ENCODE results near the gene AKAP8. TPM values are rescaled to one million over a fixed set of nuclear protein-coding genes. Genes with fewer than 3 reads are reported as not detected.

AKAP8 gene
- total RNA-seq, 1 experiment from 2014 or later: 59.5 TPM

DNA sequence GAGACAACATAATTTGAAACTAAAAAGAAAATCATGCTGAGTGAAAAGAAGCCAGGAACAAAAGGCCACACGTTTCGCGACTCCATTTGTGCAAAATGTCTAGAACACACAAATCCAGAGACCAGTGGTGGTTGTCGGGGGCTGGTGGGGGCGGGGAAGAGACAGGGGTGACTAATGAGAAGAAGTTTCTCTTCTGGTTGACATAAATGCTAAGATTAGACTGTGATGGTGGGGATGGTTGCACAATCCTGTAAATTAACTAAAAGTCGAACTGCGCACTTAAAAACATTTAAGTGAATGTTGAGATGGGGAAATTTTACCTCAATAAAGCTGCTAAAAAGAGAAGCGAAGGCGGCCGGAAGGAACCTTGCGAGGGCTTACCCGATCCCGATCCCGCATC lies 7.1 kb downstream of the AKAP8 start:
- Histone ChIP-seq H4K20me1 (ENCODE audit: control insufficient read depth, insufficient read depth, insufficient read length) (no peaks in the 10 kb centered on the region), H3K56ac (ENCODE audit: insufficient read length, low read depth, low read length) (no peak overlapping the region), H3K79me2 (ENCODE audit: insufficient read depth, low read length) (peaks cover 20% of the 10 kb centered on the region; the same call in 1 of the 2 replicates), H3K14ac (ENCODE audit: insufficient read depth, low read length) (no peak overlapping the region), H3K9ac (ENCODE audit: extremely low read depth, insufficient read length, low read length) (no peak overlapping the region), H3T11ph (ENCODE audit: low read length) (no peak overlapping the region), H2AFZ (ENCODE audit: low read length) (no peak overlapping the region), H2BK15ac (ENCODE audit: low read depth, low read length) (no peak overlapping the region), H3K27me3 (ENCODE audit: insufficient read depth, low read length) (no peaks in the 10 kb centered on the region), H4K91ac (ENCODE audit: insufficient read length, low read depth, low read length) (no peak overlapping the region), H3K4me1 (ENCODE audit: insufficient read depth, low read length) (peaks cover 2% of the 10 kb centered on the region; the same call in 1 of the 2 replicates), H3K4me2 (ENCODE audit: insufficient read depth, insufficient read length, low read length) (no peak overlapping the region), H4K5ac (ENCODE audit: insufficient read length, low read depth, low read length) (no peak overlapping the region), H3K79me1 (ENCODE audit: insufficient read depth, low read depth, low read length, poor library complexity, severe bottlenecking) (no peaks in the 10 kb centered on the region), H3K4ac (ENCODE audit: low read depth, low read length) (no peak overlapping the region), H3K27ac (ENCODE audit: insufficient read length, low read depth, low read length) (no peak overlapping the region), H2BK20ac (ENCODE audit: low read depth, low read length, poor library complexity, severe bottlenecking) (no peak overlapping the region), H3K9me3 (ENCODE audit: control insufficient read depth, low read depth, low read length) (no peaks in the 10 kb centered on the region), H2AK5ac (ENCODE audit: insufficient read length, low read length) (no peak overlapping the region), H2BK120ac (ENCODE audit: low read depth, low read length, poor library complexity, severe bottlenecking) (no peak overlapping the region), H4K8ac (replicated peaks; ENCODE audit: insufficient read length, low read depth, low read length) (no peak overlapping the region), H2BK5ac (ENCODE audit: insufficient read length, low read length) (no peak overlapping the region), H3K23me2 (ENCODE audit: insufficient read length, low read depth, low read length, poor library complexity, severe bottlenecking) (no peaks in the 10 kb centered on the region), H3K23ac (ENCODE audit: insufficient read length, low read depth, low read length) (no peak overlapping the region), H3K18ac (ENCODE audit: insufficient read length, low read depth, low read length) (no peak overlapping the region), H2BK12ac (ENCODE audit: insufficient read length, low read depth, low read length) (no peak overlapping the region)
- DNase-seq: no peak
- peak overlapping the region in 1 of 3 experiments; percentile 43; a peak in 1 of 7 replicates for H3K27ac Mint-ChIP-seq
- H3K4me3 Mint-ChIP-seq: no peak overlapping the region
- whole genome bisulfite sequencing (ENCODE audit: extremely low coverage, insufficient read length, low lambda C conversion rate): no CpG with 5 or more reads among the region's 14 CpGs
- no peaks in the 10 kb centered on the region for H3K9me3 Mint-ChIP-seq
- H3K36me3 Mint-ChIP-seq (ENCODE audit: insufficient read depth in 1 of 3, low read depth in 3 of 3): peaks cover 44 to 67% (median 63%) of the 10 kb centered on the region in 3 experiments
- H3K4me1 Mint-ChIP-seq: peaks cover 7 to 9% of the 10 kb centered on the region in 2 experiments
- H3K27me3 Mint-ChIP-seq (ENCODE audit: low read depth): no peaks in the 10 kb centered on the region; the same call in 1 of the 2 replicates
- TF ChIP-seq, protein P1, sequence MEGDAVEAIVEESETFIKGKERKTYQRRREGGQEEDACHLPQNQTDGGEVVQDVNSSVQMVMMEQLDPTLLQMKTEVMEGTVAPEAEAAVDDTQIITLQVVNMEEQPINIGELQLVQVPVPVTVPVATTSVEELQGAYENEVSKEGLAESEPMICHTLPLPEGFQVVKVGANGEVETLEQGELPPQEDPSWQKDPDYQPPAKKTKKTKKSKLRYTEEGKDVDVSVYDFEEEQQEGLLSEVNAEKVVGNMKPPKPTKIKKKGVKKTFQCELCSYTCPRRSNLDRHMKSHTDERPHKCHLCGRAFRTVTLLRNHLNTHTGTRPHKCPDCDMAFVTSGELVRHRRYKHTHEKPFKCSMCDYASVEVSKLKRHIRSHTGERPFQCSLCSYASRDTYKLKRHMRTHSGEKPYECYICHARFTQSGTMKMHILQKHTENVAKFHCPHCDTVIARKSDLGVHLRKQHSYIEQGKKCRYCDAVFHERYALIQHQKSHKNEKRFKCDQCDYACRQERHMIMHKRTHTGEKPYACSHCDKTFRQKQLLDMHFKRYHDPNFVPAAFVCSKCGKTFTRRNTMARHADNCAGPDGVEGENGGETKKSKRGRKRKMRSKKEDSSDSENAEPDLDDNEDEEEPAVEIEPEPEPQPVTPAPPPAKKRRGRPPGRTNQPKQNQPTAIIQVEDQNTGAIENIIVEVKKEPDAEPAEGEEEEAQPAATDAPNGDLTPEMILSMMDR (conservative IDR thresholded peaks at IDR 0.05): no peak
